ENCODE measurements around the gene ABCC9. TPM values are rescaled to one million over a fixed set of nuclear protein-coding genes. Genes with fewer than 3 reads are reported as not detected.
A peak's percentile ranks its signal among the peaks of the same experiment; 100 is the strongest.
"Not testable (repeated sequence)": the region's sequence is repeated elsewhere in the genome, so short reads cannot be mapped to it uniquely, and the experiment has no call there.

Gene ABCC9
- total RNA-seq, 2 donors from 2014 or later = 0.05 to 0.19 TPM

- no peaks in the 10 kb centered on the region for H3K36me3 Mint-ChIP-seq (ENCODE audit: insufficient read depth in 2 of 2)
- H3K27me3 Mint-ChIP-seq (ENCODE audit: low read depth) = peaks cover 8% of the 10 kb centered on the region
- no peak for ATAC-seq (replicated peaks in 1 of 2)
- H3K4me3 Mint-ChIP-seq = no peak overlapping the region
- no peak overlapping the region for H3K27ac Mint-ChIP-seq
- DNase-seq = no peak
- H3K4me1 Mint-ChIP-seq (ENCODE audit: low read depth) = no peaks in the 10 kb centered on the region
- peaks cover 2% of the 10 kb centered on the region in 2 donors for H3K9me3 Mint-ChIP-seq
Measured at GRCh38 chr12:21962236-21962635, 21.0 kb upstream of the ABCC9 start.

- DNase-seq = no peak
Measured at GRCh38 chr12:21950649-21951048, 9.4 kb upstream of the ABCC9 start.

GRCh38 chr12:21949036-21949435 lies 7.8 kb upstream of the ABCC9 start:
- Mint-ChIP-seq H3K4me1 (ENCODE audit: low read depth) (no peaks in the 10 kb centered on the region), H3K9me3 (peaks cover 10 to 24% of the 10 kb centered on the region in 2 donors), H3K4me3 (no peak overlapping the region), H3K36me3 (ENCODE audit: insufficient read depth in 2 of 2) (peaks cover 2 to 3% of the 10 kb centered on the region in 2 donors), H3K27ac (no peak overlapping the region), H3K27me3 (ENCODE audit: low read depth) (peaks cover 4% of the 10 kb centered on the region)
- ATAC-seq (replicated peaks in 1 of 2) (no peak), DNase-seq (no peak)

More at GRCh38 chr12:21950649-21951048, 9.4 kb upstream of the ABCC9 start:
- no peaks in the 10 kb centered on the region for H3K27me3 Mint-ChIP-seq (ENCODE audit: low read depth)
- H3K9me3 Mint-ChIP-seq = peaks cover 6 to 20% of the 10 kb centered on the region in 2 donors
- H3K27ac Mint-ChIP-seq = no peak overlapping the region
- no peak for ATAC-seq (replicated peaks in 1 of 2)
- peaks cover 2 to 3% of the 10 kb centered on the region in 2 donors for H3K36me3 Mint-ChIP-seq (ENCODE audit: insufficient read depth in 2 of 2)
- no peaks in the 10 kb centered on the region for H3K4me1 Mint-ChIP-seq (ENCODE audit: low read depth)
- no peak overlapping the region for H3K4me3 Mint-ChIP-seq

GRCh38 chr12:21946983-21947382 lies 5.8 kb upstream of the ABCC9 start:
- Mint-ChIP-seq H3K36me3 (ENCODE audit: insufficient read depth in 2 of 2) (peaks cover 2 to 3% of the 10 kb centered on the region in 2 donors), H3K27me3 (ENCODE audit: low read depth) (peaks cover 17% of the 10 kb centered on the region), H3K4me3 (no peak overlapping the region), H3K9me3 (peaks cover 10 to 24% of the 10 kb centered on the region in 2 donors), H3K4me1 (ENCODE audit: low read depth) (peaks cover 3% of the 10 kb centered on the region), H3K27ac (no peak overlapping the region)
- DNase-seq (no peak), ATAC-seq (replicated peaks in 1 of 2) (no peak)

- ATAC-seq (replicated peaks in 1 of 2) = no peak
- no peak overlapping the region for H3K4me3 Mint-ChIP-seq
- H3K36me3 Mint-ChIP-seq (ENCODE audit: insufficient read depth in 2 of 2) = peaks cover 1 to 7% of the 10 kb centered on the region in 2 donors
- H3K27ac Mint-ChIP-seq = no peak overlapping the region
- H3K9me3 Mint-ChIP-seq = peaks cover 9 to 19% of the 10 kb centered on the region in 2 donors
- no peak for DNase-seq
- peaks cover 19% of the 10 kb centered on the region for H3K4me1 Mint-ChIP-seq (ENCODE audit: low read depth)
- H3K27me3 Mint-ChIP-seq (ENCODE audit: low read depth) = peaks cover 37% of the 10 kb centered on the region
Measured at GRCh38 chr12:21945002-21945401, 3.8 kb upstream of the ABCC9 start.

- Mint-ChIP-seq H3K27ac (no peak overlapping the region), H3K36me3 (ENCODE audit: insufficient read depth in 2 of 2) (peaks cover 0 to 4% of the 10 kb centered on the region in 2 donors), H3K4me3 (peak overlapping the region in 1 of 2 donors; percentile 76), H3K4me1 (ENCODE audit: low read depth) (peaks cover 19% of the 10 kb centered on the region), H3K9me3 (peaks cover 4 to 8% of the 10 kb centered on the region in 2 donors), H3K27me3 (ENCODE audit: low read depth) (peaks cover 54% of the 10 kb centered on the region)
- no peak for ATAC-seq (replicated peaks in 1 of 2)
- DNase-seq = no peak
Measured at GRCh38 chr12:21942377-21942703, 1.1 kb upstream of the ABCC9 start.

GRCh38 chr12:21941506-21942376 lies 515 bp upstream of the ABCC9 start:
- no peak for DNase-seq
- H3K27ac Mint-ChIP-seq = no peak overlapping the region
- H3K27me3 Mint-ChIP-seq (ENCODE audit: low read depth) = peaks cover 58% of the 10 kb centered on the region
- H3K4me3 Mint-ChIP-seq = peak overlapping the region; percentile 76 to 84
- H3K4me1 Mint-ChIP-seq (ENCODE audit: low read depth) = peaks cover 19% of the 10 kb centered on the region
- ATAC-seq (replicated peaks in 1 of 2) = peak in 1 of 2 donors; percentile 20
- H3K36me3 Mint-ChIP-seq (ENCODE audit: insufficient read depth in 2 of 2) = peaks cover 0 to 4% of the 10 kb centered on the region in 2 donors
- H3K9me3 Mint-ChIP-seq = peaks cover 4 to 8% of the 10 kb centered on the region in 2 donors

- Mint-ChIP-seq H3K27ac (no peak overlapping the region), H3K9me3 (no peaks in the 10 kb centered on the region), H3K36me3 (ENCODE audit: insufficient read depth in 2 of 2) (peaks cover 0 to 4% of the 10 kb centered on the region in 2 donors), H3K4me1 (ENCODE audit: low read depth) (peaks cover 19% of the 10 kb centered on the region), H3K27me3 (ENCODE audit: low read depth) (peaks cover 70% of the 10 kb centered on the region), H3K4me3 (peak overlapping the region in 1 of 2 donors; percentile 21)
- no peak for DNase-seq
- ATAC-seq (replicated peaks in 1 of 2) = no peak
Measured at GRCh38 chr12:21939435-21939834, 1.8 kb downstream of the ABCC9 start.

- ATAC-seq (replicated peaks in 1 of 2) (peak; percentile 73 to 77), DNase-seq (no peak)
- Mint-ChIP-seq H3K9me3 (no peaks in the 10 kb centered on the region), H3K4me1 (ENCODE audit: low read depth) (peaks cover 19% of the 10 kb centered on the region), H3K36me3 (ENCODE audit: insufficient read depth in 2 of 2) (peaks cover 0 to 4% of the 10 kb centered on the region in 2 donors), H3K27ac (no peak overlapping the region), H3K4me3 (no peak overlapping the region), H3K27me3 (ENCODE audit: low read depth) (peaks cover 68% of the 10 kb centered on the region)
Measured at GRCh38 chr12:21938879-21939278, 2.3 kb downstream of the ABCC9 start.

- Mint-ChIP-seq H3K27ac (no peak overlapping the region), H3K4me1 (ENCODE audit: low read depth) (no peaks in the 10 kb centered on the region)
- no peak for ATAC-seq (replicated peaks in 1 of 2)
Measured at GRCh38 chr12:21934173-21934572, 7.1 kb downstream of the ABCC9 start.

GRCh38 chr12:21933656-21934055 lies 7.6 kb downstream of the ABCC9 start:
- peaks cover 0 to 2% of the 10 kb centered on the region in 2 donors for H3K9me3 Mint-ChIP-seq
- ATAC-seq (replicated peaks in 1 of 2) (no peak), DNase-seq (no peak)
- no peak overlapping the region for H3K4me3 Mint-ChIP-seq
- H3K27me3 Mint-ChIP-seq (ENCODE audit: low read depth) = peaks cover 33% of the 10 kb centered on the region
- no peak overlapping the region for H3K27ac Mint-ChIP-seq
- no peaks in the 10 kb centered on the region for H3K4me1 Mint-ChIP-seq (ENCODE audit: low read depth)
- H3K36me3 Mint-ChIP-seq (ENCODE audit: insufficient read depth in 2 of 2) = no peaks in the 10 kb centered on the region

More at GRCh38 chr12:21934173-21934572, 7.1 kb downstream of the ABCC9 start:
- no peak for DNase-seq
- Mint-ChIP-seq H3K36me3 (ENCODE audit: insufficient read depth in 2 of 2) (no peaks in the 10 kb centered on the region), H3K27me3 (ENCODE audit: low read depth) (peaks cover 35% of the 10 kb centered on the region), H3K9me3 (peaks cover 0 to 2% of the 10 kb centered on the region in 2 donors), H3K4me3 (no peak overlapping the region)

- not testable (repeated sequence) for H3K4me3 Mint-ChIP-seq; H3K27me3 Mint-ChIP-seq (ENCODE audit: low read depth); H3K36me3 Mint-ChIP-seq (ENCODE audit: insufficient read depth in 2 of 2); ATAC-seq (replicated peaks in 1 of 2); H3K27ac Mint-ChIP-seq; DNase-seq; H3K9me3 Mint-ChIP-seq; H3K4me1 Mint-ChIP-seq (ENCODE audit: low read depth)
Measured at GRCh38 chr12:21929972-21930371, 11.3 kb downstream of the ABCC9 start.

GRCh38 chr12:21925296-21925913 lies 15.8 kb downstream of the ABCC9 start:
- no peak overlapping the region for H3K27ac Mint-ChIP-seq
- H3K4me3 Mint-ChIP-seq = no peak overlapping the region
- no peak for ATAC-seq (replicated peaks in 1 of 2)
- H3K36me3 Mint-ChIP-seq (ENCODE audit: insufficient read depth in 2 of 2) = no peaks in the 10 kb centered on the region
- H3K9me3 Mint-ChIP-seq = peaks cover 0 to 2% of the 10 kb centered on the region in 2 donors
- peaks cover 13% of the 10 kb centered on the region for H3K27me3 Mint-ChIP-seq (ENCODE audit: low read depth)
- H3K4me1 Mint-ChIP-seq (ENCODE audit: low read depth) = no peaks in the 10 kb centered on the region
- no peak for DNase-seq
